ENCODE data around the gene HOXC11. TPM values are rescaled to one million over a fixed set of nuclear protein-coding genes. Genes with fewer than 3 reads are reported as not detected.

HOXC11 gene
- total RNA-seq, 4 donors from 2014 or later = not detected

DNA sequence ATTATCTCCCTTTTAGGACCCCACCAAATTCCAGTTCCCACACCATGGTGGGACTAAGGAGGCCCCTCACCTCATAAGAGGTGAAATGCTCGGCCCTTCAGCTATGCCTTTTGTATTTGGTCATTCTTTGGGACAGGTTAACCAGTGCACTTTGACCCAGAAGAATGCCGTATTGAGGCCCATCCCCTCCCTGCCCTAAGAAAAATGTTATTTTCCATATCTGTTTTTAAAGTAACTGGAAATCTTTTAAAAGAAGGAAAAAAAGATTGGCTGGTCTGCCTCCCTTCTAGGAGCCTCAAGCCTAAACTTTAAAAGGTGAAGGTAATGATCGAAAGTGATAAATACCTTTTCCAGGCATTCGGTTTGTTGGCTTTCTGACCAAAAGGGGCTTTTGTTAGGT is 40.0 kb upstream of the HOXC11 start:
- Histone ChIP-seq H3K36me3 (no peaks in the 10 kb centered on the region), H3K4me1 (peaks cover 0 to 5% (median 1%) of the 10 kb centered on the region in 4 donors), H3K4me3 (no peak overlapping the region), H3K9me3 (no peaks in the 10 kb centered on the region), H3K27me3 (peaks cover 100% of the 10 kb centered on the region), H3K27ac (no peak overlapping the region)
- WGBS, 2 donors (ENCODE audit: low coverage in 1 of 2) = 50 to 53% methylated on average over 4 of the region's 4 CpGs
- intact Hi-C loops (cut with DNase I; ENCODE audit: low total_unique reads) = no loop called here
- DNase-seq = no peak
- in situ Hi-C loops (cut with MboI; ENCODE audit: low pct_ligation_motif_present in 1 of 4, low pct_unique_long_range_greater_than_20kb in 1 of 4, low sequenced_read_pairs in 3 of 4) = no loop called here
- TF ChIP-seq EP300 (IDR thresholded peaks at IDR 0.05; ENCODE audit: low read depth) (no peak), POLR2A (IDR thresholded peaks at IDR 0.05) (no peak), POLR2AphosphoS5 (IDR thresholded peaks at IDR 0.05) (no peak)
- TF ChIP-seq, protein P1, sequence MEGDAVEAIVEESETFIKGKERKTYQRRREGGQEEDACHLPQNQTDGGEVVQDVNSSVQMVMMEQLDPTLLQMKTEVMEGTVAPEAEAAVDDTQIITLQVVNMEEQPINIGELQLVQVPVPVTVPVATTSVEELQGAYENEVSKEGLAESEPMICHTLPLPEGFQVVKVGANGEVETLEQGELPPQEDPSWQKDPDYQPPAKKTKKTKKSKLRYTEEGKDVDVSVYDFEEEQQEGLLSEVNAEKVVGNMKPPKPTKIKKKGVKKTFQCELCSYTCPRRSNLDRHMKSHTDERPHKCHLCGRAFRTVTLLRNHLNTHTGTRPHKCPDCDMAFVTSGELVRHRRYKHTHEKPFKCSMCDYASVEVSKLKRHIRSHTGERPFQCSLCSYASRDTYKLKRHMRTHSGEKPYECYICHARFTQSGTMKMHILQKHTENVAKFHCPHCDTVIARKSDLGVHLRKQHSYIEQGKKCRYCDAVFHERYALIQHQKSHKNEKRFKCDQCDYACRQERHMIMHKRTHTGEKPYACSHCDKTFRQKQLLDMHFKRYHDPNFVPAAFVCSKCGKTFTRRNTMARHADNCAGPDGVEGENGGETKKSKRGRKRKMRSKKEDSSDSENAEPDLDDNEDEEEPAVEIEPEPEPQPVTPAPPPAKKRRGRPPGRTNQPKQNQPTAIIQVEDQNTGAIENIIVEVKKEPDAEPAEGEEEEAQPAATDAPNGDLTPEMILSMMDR (IDR thresholded peaks at IDR 0.05) = no peak

DNA sequence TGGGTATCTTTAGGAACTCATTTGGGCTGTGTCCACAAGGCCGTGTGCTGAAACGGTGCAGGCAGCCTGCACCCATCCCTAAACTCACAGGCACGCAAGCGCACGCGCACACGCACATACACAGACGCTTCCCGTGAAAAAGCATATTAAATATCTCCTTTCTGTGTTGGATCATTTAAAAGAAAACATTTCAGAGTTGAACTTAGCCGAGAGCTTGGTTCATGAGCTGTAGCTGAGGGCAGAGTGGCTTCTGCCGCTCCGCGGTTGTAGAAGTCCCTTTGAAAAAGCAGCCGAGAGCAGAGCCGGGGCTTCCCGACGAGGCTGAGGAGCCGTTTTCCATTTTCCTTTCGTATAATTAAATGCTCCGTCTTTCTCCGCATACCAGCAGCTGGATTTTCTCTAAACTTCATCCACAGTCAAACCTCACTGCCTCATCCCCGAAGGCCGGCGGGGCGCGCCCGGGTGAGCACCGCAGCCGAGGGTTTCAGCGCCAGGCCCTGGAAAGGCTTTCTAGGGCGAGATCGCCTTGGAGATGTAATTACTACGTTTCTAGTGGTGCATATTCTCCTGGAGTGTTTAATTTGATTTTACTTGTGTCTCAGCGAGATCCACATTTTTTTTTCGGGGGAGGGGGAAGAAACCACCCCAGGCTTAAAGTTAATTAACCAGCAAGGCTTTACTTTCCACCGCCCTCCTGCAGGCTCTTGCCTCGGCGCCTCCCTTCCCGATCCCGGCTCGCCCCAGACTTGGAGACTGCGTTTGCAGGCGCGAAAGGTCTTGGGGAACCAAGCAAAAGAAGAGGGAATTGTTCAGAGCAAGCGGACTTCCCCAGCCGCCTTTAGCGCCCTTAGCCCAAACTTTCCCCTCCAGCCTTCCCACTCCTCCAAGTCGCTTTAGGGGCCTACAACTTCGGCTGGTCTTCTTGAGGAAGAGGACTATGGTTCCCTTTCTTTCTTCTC is 37.3 kb upstream of the HOXC11 start:
- WGBS, 2 donors (ENCODE audit: low coverage in 1 of 2) = 14 to 18% methylated on average over 16 to 49 of the region's 49 CpGs
- in situ Hi-C loops (cut with MboI; ENCODE audit: low pct_ligation_motif_present in 1 of 4, low pct_unique_long_range_greater_than_20kb in 1 of 4, low sequenced_read_pairs in 3 of 4) = no loop called here
- H3K36me3 ChIP-seq = no peaks in the 10 kb centered on the region
- H3K27me3 ChIP-seq = peaks cover 100% of the 10 kb centered on the region
- no peak for TF ChIP-seq POLR2AphosphoS5 (IDR thresholded peaks at IDR 0.05)
- TF ChIP-seq, protein P1 (IDR thresholded peaks at IDR 0.05) = no peak
- no peak for TF ChIP-seq POLR2A (IDR thresholded peaks at IDR 0.05)
- no peak for TF ChIP-seq EP300 (IDR thresholded peaks at IDR 0.05; ENCODE audit: low read depth)
- intact Hi-C loops (cut with DNase I; ENCODE audit: low total_unique reads) = loop anchor here (1.0 kb wide), 1 partner anchor 43 kb away; no protein-coding TSS in a partner anchor
- no peak overlapping the region for H3K4me3 ChIP-seq
- DNase-seq = no peak
- H3K27ac ChIP-seq = no peak overlapping the region
- H3K9me3 ChIP-seq = no peaks in the 10 kb centered on the region
- peaks cover 0 to 12% (median 3%) of the 10 kb centered on the region in 4 donors for H3K4me1 ChIP-seq

DNA sequence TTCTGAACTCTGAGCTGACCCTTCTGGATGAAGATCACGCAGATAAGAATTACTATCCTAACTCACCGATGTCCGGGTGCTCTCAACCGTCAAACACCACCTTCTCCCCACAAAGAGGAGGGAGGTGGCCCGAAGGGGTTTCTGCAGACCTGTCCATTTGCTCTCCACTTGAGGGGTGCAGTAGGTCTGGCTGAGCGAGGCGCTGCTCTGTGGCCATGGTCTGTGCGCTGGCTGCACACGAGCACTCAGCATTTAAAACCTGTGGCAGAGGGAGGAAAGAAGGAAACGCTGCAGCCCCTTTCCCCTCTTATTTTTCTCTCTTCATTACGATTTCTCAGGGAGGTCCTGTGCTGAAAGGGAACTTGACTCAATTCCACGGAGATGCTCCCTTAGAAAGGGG is 35.8 kb upstream of the HOXC11 start:
- intact Hi-C loops (cut with DNase I; ENCODE audit: low total_unique reads) = no loop called here
- Histone ChIP-seq H3K27me3 (peaks cover 100% of the 10 kb centered on the region), H3K27ac (no peak overlapping the region), H3K4me1 (peaks cover 0 to 12% (median 3%) of the 10 kb centered on the region in 4 donors), H3K4me3 (no peak overlapping the region), H3K9me3 (no peaks in the 10 kb centered on the region), H3K36me3 (no peaks in the 10 kb centered on the region)
- TF ChIP-seq POLR2AphosphoS5 (IDR thresholded peaks at IDR 0.05) = no peak
- TF ChIP-seq, protein P1 (IDR thresholded peaks at IDR 0.05) = no peak
- no peak for TF ChIP-seq EP300 (IDR thresholded peaks at IDR 0.05; ENCODE audit: low read depth)
- no peak for TF ChIP-seq POLR2A (IDR thresholded peaks at IDR 0.05)
- 16% methylated on average over 12 of the region's 12 CpGs; no CpG with 5 or more reads in 1 of the 2 donors for WGBS, 2 donors (ENCODE audit: low coverage in 1 of 2)
- DNase-seq = no peak
- in situ Hi-C loops (cut with MboI; ENCODE audit: low pct_ligation_motif_present in 1 of 4, low pct_unique_long_range_greater_than_20kb in 1 of 4, low sequenced_read_pairs in 3 of 4) = no loop called here

DNA sequence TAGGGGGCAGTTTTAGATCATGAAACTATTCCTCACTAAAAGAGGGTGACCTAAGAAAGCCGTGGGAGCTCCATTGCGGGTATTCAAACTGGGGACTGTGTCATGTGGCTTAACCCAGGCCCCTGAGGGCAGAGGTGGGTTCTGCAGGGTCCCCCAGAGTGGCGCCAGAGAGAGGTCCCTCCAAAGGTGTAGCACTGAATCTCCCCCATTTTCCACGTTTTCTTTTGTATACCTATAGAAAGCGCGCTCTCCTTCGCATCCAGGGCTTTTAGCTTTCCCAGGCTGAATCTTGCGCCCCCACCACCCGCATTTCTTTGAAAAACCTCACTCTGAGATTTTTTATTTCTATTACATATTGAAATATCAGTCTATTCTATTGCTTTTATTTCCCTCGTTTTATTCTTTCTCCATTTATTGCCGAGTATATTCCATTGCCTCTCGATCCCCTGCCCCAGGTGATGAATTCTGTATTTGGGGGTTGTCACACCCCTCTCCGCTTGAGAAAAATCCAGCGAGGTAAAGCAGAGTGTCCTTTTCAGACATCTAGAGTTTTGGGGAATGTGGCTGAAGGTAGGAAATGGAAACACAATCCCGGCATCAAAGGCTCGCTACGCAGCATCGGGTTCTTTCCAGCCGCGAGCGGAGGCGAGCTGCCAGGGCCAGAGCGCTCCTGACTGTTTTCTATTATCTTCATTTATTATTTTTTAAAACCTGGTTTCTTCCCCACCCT is 35.2 kb upstream of the HOXC11 start:
- Histone ChIP-seq H3K27ac (no peak overlapping the region), H3K36me3 (no peaks in the 10 kb centered on the region), H3K4me3 (no peak overlapping the region), H3K4me1 (peaks cover 0 to 12% (median 3%) of the 10 kb centered on the region in 4 donors), H3K27me3 (peaks cover 100% of the 10 kb centered on the region), H3K9me3 (no peaks in the 10 kb centered on the region)
- in situ Hi-C loops (cut with MboI; ENCODE audit: low pct_ligation_motif_present in 1 of 4, low pct_unique_long_range_greater_than_20kb in 1 of 4, low sequenced_read_pairs in 3 of 4) (no loop called here), intact Hi-C loops (cut with DNase I; ENCODE audit: low total_unique reads) (no loop called here)
- 18 to 40% methylated on average over 11 to 23 of the region's 23 CpGs for WGBS, 2 donors (ENCODE audit: low coverage in 1 of 2)
- DNase-seq = no peak
- no peak for TF ChIP-seq POLR2AphosphoS5 (IDR thresholded peaks at IDR 0.05)
- TF ChIP-seq EP300 (IDR thresholded peaks at IDR 0.05; ENCODE audit: low read depth) = no peak
- TF ChIP-seq, protein P1 (IDR thresholded peaks at IDR 0.05) = no peak
- TF ChIP-seq POLR2A (IDR thresholded peaks at IDR 0.05) = no peak

Data from transverse colon (tissue), 4 donors.